ENCODE measurements around the gene SLC9A5. TPM values are rescaled to one million over a fixed set of nuclear protein-coding genes. Genes with fewer than 3 reads are reported as not detected.

SLC9A5 gene
- total RNA-seq, 1 experiment from 2014 or later = 5.6 TPM

DNA sequence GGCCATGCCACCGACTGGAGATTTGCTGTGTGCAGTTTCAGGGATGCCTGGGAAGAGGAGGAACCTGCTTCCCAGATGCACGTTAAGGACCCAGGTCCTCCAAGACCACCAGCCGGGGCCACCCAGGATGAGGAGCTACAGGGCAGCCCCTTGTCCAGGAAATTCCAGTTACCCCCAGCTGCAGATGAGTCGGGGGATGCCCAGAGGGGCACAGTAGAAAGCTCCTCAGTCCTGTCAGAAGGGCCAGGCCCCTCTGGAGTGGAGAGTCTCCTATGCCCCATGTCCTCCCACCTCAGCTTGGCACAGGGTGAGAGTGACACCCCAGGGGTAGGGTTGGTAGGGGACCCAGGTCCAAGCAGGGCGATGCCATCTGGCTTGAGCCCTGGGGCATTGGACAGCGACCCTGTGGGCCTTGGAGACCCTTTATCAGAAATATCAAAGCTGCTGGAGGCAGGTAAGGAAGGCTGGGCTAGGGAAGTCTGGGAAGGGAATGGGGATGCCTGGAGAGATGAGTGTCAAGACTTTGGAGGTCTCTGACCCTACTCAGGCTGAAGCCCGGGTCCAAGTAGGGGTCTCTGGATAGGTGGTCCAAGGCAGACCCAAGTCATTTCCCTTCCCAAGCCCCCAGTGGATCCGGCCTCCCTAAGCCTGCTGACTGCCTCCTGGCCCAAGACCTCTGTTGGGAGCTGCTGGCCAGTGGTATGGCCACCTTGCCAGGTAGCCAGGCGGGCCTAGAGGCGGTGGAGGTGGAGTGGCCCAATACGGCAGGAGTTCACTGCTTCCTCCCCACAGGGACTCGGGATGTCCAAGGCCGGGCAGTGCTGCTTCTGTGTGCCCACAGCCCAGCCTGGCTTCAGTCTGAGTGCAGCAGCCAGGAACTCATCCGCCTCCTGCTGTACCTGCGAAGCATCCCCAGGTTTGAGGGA lies 31.6 kb downstream of the SLC9A5 start (continued):
- no peak for TF ChIP-seq EZH2phosphoT487 (IDR thresholded peaks at IDR 0.05; ENCODE audit: borderline replicate concordance)

DNA sequence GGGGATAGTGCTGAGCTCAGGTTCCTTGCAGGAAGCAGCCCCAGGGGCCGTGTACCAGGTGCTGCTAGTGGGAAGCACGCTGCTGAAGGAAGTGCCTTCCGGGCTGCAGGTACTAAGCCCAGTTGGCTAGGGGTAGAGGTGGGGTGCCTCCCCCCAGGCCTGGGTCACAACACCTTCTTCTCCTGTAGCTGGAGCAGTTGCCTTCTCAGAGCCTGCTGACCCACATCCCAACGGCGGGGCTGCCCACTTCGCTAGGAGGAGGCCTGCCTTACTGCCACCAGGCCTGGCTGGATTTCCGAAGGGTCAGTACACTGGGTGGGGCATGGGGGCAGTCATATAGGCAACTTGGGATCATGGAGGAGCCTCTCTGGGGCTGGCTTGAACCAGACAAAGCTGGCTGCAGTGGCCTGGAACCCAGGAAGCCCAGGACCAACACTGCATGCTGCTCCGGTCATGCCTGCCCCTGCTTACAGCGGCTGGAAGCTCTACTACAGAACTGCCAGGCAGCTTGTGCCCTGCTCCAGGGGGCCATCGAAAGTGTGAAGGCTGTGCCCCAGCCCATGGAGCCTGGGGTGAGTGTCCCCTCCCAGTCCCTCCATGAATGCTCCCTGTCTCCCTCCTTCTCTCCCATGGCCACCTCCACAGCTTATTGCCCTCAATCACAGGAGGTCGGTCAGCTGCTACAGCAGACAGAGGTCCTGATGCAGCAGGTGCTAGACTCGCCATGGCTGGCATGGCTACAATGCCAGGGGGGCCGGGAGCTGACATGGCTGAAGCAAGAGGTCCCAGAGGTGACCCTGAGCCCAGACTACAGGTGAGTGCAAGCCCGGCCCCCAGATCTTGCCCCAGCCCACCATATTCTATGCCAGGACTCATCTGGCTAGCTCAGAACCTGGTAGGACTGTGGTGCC lies 33.0 kb downstream of the SLC9A5 start:
- no peaks in the 10 kb centered on the region for H4K20me1 ChIP-seq (ENCODE audit: insufficient read depth)
- DNase-seq (ENCODE audit: low read depth, low spot score) (no peak), ATAC-seq (no peak)
- CTCF ChIA-PET = no interaction called here
- no peak overlapping the region for H3K27ac ChIP-seq (ENCODE audit: low read depth, low read length)
- H3K79me2 ChIP-seq (ENCODE audit: insufficient read depth, low read length) = peaks cover 15% of the 10 kb centered on the region
- no TSS peak for BruUV-seq (replicated peaks)
- H3K9me2 ChIP-seq (ENCODE audit: insufficient read depth) = no peaks in the 10 kb centered on the region
- no peak for TF ChIP-seq POLR2AphosphoS5 (IDR thresholded peaks at IDR 0.05; ENCODE audit: low read depth, low read length)
- no peak for TF ChIP-seq SIN3A (IDR thresholded peaks at IDR 0.05; ENCODE audit: low read depth)
- TF ChIP-seq SRF (IDR thresholded peaks at IDR 0.05; ENCODE audit: low read depth) = no peak
- RAD21 ChIA-PET (ENCODE audit: low non-redundant PET in 1 of 2, low total read pairs in 2 of 2, uncharacterized antibody in 2 of 2, unreplicated experiment in 2 of 2) = no interaction called here
- H3K4me1 ChIP-seq (ENCODE audit: control insufficient read depth in 1 of 2, insufficient read depth in 2 of 2, low read length in 2 of 2) = peaks cover 20 to 31% of the 10 kb centered on the region in 2 experiments
- H3K9me3 ChIP-seq (ENCODE audit: control insufficient read depth in 1 of 2, insufficient read depth in 1 of 2, low read depth in 1 of 2, low read length in 2 of 2) = no peaks in the 10 kb centered on the region
- no peak overlapping the region for H3K9ac ChIP-seq (ENCODE audit: low read length)
- no peak overlapping the region for H3K4me2 ChIP-seq (ENCODE audit: low read length)
- peaks cover 3 to 5% of the 10 kb centered on the region in 2 experiments; a peak in 2 of 4 replicates for H3K36me3 ChIP-seq (ENCODE audit: control insufficient read depth in 1 of 2, insufficient read depth in 2 of 2, low read length in 2 of 2)
- intact Hi-C loops (cut with micrococcal nuclease) = no loop called here
- no peaks in the 10 kb centered on the region for H3K27me3 ChIP-seq (ENCODE audit: insufficient read depth, low read length)
- no peak overlapping the region for H3K4me3 ChIP-seq (replicated peaks in 1 of 2; ENCODE audit: low read depth in 1 of 2, low read length in 2 of 2)
- H2AFZ ChIP-seq (ENCODE audit: low read depth, low read length, poor library complexity, severe bottlenecking) = no peak overlapping the region
- POLR2A ChIA-PET = interaction anchor here (1.4 kb wide), 1 partner anchor 34 kb away, joined by 3 read pairs; no protein-coding TSS in a partner anchor

GRCh38 chr16:67282447-67282805 lies 33.6 kb downstream of the SLC9A5 start:
- Histone ChIP-seq H4K20me1 (ENCODE audit: insufficient read depth) (no peaks in the 10 kb centered on the region), H3K9me3 (ENCODE audit: control insufficient read depth in 1 of 2, insufficient read depth in 1 of 2, low read depth in 1 of 2, low read length in 2 of 2) (no peaks in the 10 kb centered on the region), H3K27ac (ENCODE audit: low read depth, low read length) (no peak overlapping the region), H2AFZ (ENCODE audit: low read depth, low read length, poor library complexity, severe bottlenecking) (no peak overlapping the region), H3K79me2 (ENCODE audit: insufficient read depth, low read length) (peaks cover 14% of the 10 kb centered on the region), H3K9me2 (ENCODE audit: insufficient read depth) (no peaks in the 10 kb centered on the region), H3K36me3 (ENCODE audit: control insufficient read depth in 1 of 2, insufficient read depth in 2 of 2, low read length in 2 of 2) (peaks cover 3 to 5% of the 10 kb centered on the region in 2 experiments; a peak in 2 of 4 replicates), H3K4me3 (replicated peaks in 1 of 2; ENCODE audit: low read depth in 1 of 2, low read length in 2 of 2) (no peak overlapping the region), H3K4me1 (ENCODE audit: control insufficient read depth in 1 of 2, insufficient read depth in 2 of 2, low read length in 2 of 2) (peaks cover 15 to 25% of the 10 kb centered on the region in 2 experiments), H3K4me2 (ENCODE audit: low read length) (no peak overlapping the region), H3K27me3 (ENCODE audit: insufficient read depth, low read length) (no peaks in the 10 kb centered on the region), H3K9ac (ENCODE audit: low read length) (no peak overlapping the region)
- ChIA-PET POLR2A (no interaction called here), CTCF (no interaction called here), RAD21 (ENCODE audit: low non-redundant PET in 1 of 2, low total read pairs in 2 of 2, uncharacterized antibody in 2 of 2, unreplicated experiment in 2 of 2) (no interaction called here)
- intact Hi-C loops (cut with micrococcal nuclease) = no loop called here
- DNase-seq (ENCODE audit: low read depth, low spot score) (no peak), ATAC-seq (no peak)
- BruUV-seq (replicated peaks) = no TSS peak
- TF ChIP-seq, protein P1, sequence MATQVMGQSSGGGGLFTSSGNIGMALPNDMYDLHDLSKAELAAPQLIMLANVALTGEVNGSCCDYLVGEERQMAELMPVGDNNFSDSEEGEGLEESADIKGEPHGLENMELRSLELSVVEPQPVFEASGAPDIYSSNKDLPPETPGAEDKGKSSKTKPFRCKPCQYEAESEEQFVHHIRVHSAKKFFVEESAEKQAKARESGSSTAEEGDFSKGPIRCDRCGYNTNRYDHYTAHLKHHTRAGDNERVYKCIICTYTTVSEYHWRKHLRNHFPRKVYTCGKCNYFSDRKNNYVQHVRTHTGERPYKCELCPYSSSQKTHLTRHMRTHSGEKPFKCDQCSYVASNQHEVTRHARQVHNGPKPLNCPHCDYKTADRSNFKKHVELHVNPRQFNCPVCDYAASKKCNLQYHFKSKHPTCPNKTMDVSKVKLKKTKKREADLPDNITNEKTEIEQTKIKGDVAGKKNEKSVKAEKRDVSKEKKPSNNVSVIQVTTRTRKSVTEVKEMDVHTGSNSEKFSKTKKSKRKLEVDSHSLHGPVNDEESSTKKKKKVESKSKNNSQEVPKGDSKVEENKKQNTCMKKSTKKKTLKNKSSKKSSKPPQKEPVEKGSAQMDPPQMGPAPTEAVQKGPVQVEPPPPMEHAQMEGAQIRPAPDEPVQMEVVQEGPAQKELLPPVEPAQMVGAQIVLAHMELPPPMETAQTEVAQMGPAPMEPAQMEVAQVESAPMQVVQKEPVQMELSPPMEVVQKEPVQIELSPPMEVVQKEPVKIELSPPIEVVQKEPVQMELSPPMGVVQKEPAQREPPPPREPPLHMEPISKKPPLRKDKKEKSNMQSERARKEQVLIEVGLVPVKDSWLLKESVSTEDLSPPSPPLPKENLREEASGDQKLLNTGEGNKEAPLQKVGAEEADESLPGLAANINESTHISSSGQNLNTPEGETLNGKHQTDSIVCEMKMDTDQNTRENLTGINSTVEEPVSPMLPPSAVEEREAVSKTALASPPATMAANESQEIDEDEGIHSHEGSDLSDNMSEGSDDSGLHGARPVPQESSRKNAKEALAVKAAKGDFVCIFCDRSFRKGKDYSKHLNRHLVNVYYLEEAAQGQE (IDR thresholded peaks at IDR 0.05; ENCODE audit: low read depth) = no peak
- TF ChIP-seq ZFX (IDR thresholded peaks at IDR 0.05) (no peak), FOSL1 (IDR thresholded peaks at IDR 0.05; ENCODE audit: low read depth) (no peak), POLR2AphosphoS5 (IDR thresholded peaks at IDR 0.05; ENCODE audit: low read depth, low read length) (no peak), EZH2 (IDR thresholded peaks at IDR 0.05) (no peak), CEBPB (IDR thresholded peaks at IDR 0.05; ENCODE audit: low read depth) (no peak), TCF7L2 (IDR thresholded peaks at IDR 0.05; ENCODE audit: borderline replicate concordance, extremely low read depth, insufficient read depth, insufficient read length) (no peak), EGR1 (IDR thresholded peaks at IDR 0.05; ENCODE audit: low read depth) (no peak), ATF3 (IDR thresholded peaks at IDR 0.05) (no peak), MAX (IDR thresholded peaks at IDR 0.05) (no peak)

All from HCT116 (cell line).